ENCODE data around the gene HAS3.

HAS3 gene

GRCh38 chr16:69111216-69111875 lies 5.9 kb downstream of the HAS3 start:
- Histone ChIP-seq H3K36me3 (replicated peaks; ENCODE audit: insufficient read depth, low read length) (no peaks in the 10 kb centered on the region), H3K9me2 (replicated peaks; ENCODE audit: insufficient read depth, low read length) (no peaks in the 10 kb centered on the region), H3K27ac (ENCODE audit: low read length) (no peak overlapping the region), H3F3A (ENCODE audit: insufficient read depth, low read length) (no peaks in the 10 kb centered on the region), H3K79me2 (ENCODE audit: low read length) (no peaks in the 10 kb centered on the region), H3K4me2 (ENCODE audit: low read depth, low read length) (no peak overlapping the region), H3K4me1 (ENCODE audit: low read length) (no peaks in the 10 kb centered on the region), H3K9ac (ENCODE audit: low read length) (no peak overlapping the region), H3K4me3 (ENCODE audit: low read length) (no peak overlapping the region), H4K20me1 (ENCODE audit: insufficient read depth, low read length) (no peaks in the 10 kb centered on the region), H3K27me3 (replicated peaks; ENCODE audit: insufficient read depth, low read length) (no peaks in the 10 kb centered on the region), H3K9me3 (replicated peaks; ENCODE audit: insufficient read depth, low read length) (no peaks in the 10 kb centered on the region), H2AFZ (ENCODE audit: low read length) (no peak overlapping the region)
- TF ChIP-seq EZH2 (optimal IDR thresholded peaks at IDR 0.05; ENCODE audit: low read depth, low read length) (no peak), EZH2phosphoT487 (IDR thresholded peaks at IDR 0.05; ENCODE audit: low read length) (no peak), CTCF (IDR thresholded peaks at IDR 0.05; ENCODE audit: low read length) (no peak)
- DNase-seq: no peak

GRCh38 chr16:69111876-69112230 lies 6.4 kb downstream of the HAS3 start:
- no peaks in the 10 kb centered on the region for H3F3A ChIP-seq (ENCODE audit: insufficient read depth, low read length)
- H4K20me1 ChIP-seq (ENCODE audit: insufficient read depth, low read length): no peaks in the 10 kb centered on the region
- H3K79me2 ChIP-seq (ENCODE audit: low read length): no peaks in the 10 kb centered on the region
- no peak overlapping the region for H3K4me2 ChIP-seq (ENCODE audit: low read depth, low read length)
- DNase-seq: no peak
- no peaks in the 10 kb centered on the region for H3K36me3 ChIP-seq (replicated peaks; ENCODE audit: insufficient read depth, low read length)
- H3K9me3 ChIP-seq (replicated peaks; ENCODE audit: insufficient read depth, low read length): no peaks in the 10 kb centered on the region
- no peak overlapping the region for H3K9ac ChIP-seq (ENCODE audit: low read length)
- H3K4me1 ChIP-seq (ENCODE audit: low read length): no peaks in the 10 kb centered on the region
- no peak for TF ChIP-seq CTCF (IDR thresholded peaks at IDR 0.05; ENCODE audit: low read length)
- TF ChIP-seq EZH2phosphoT487 (IDR thresholded peaks at IDR 0.05; ENCODE audit: low read length): no peak
- no peak for TF ChIP-seq EZH2 (optimal IDR thresholded peaks at IDR 0.05; ENCODE audit: low read depth, low read length)
- no peak overlapping the region for H2AFZ ChIP-seq (ENCODE audit: low read length)
- H3K4me3 ChIP-seq (ENCODE audit: low read length): no peak overlapping the region
- H3K27me3 ChIP-seq (replicated peaks; ENCODE audit: insufficient read depth, low read length): no peaks in the 10 kb centered on the region
- no peaks in the 10 kb centered on the region for H3K9me2 ChIP-seq (replicated peaks; ENCODE audit: insufficient read depth, low read length)
- H3K27ac ChIP-seq (ENCODE audit: low read length): no peak overlapping the region

- Histone ChIP-seq H3F3A (ENCODE audit: insufficient read depth, low read length) (no peaks in the 10 kb centered on the region), H3K27ac (ENCODE audit: low read length) (no peak overlapping the region), H3K36me3 (replicated peaks; ENCODE audit: insufficient read depth, low read length) (no peaks in the 10 kb centered on the region), H3K9me2 (replicated peaks; ENCODE audit: insufficient read depth, low read length) (no peaks in the 10 kb centered on the region), H3K27me3 (replicated peaks; ENCODE audit: insufficient read depth, low read length) (no peaks in the 10 kb centered on the region), H3K4me3 (ENCODE audit: low read length) (no peak overlapping the region), H4K20me1 (ENCODE audit: insufficient read depth, low read length) (no peaks in the 10 kb centered on the region), H3K4me2 (ENCODE audit: low read depth, low read length) (no peak overlapping the region), H2AFZ (ENCODE audit: low read length) (no peak overlapping the region), H3K79me2 (ENCODE audit: low read length) (no peaks in the 10 kb centered on the region), H3K4me1 (ENCODE audit: low read length) (no peaks in the 10 kb centered on the region), H3K9me3 (replicated peaks; ENCODE audit: insufficient read depth, low read length) (no peaks in the 10 kb centered on the region), H3K9ac (ENCODE audit: low read length) (no peak overlapping the region)
- TF ChIP-seq CTCF (IDR thresholded peaks at IDR 0.05; ENCODE audit: low read length) (peak; percentile 73), EZH2 (optimal IDR thresholded peaks at IDR 0.05; ENCODE audit: low read depth, low read length) (no peak)
- peak; percentile 58 for DNase-seq
Observed at GRCh38 chr16:69112285-69113129, 7.1 kb downstream of the HAS3 start.

Data from MM.1S (cell line).